IgD-negative memory B cell (primary cell): ENCODE results near the gene DCAF12. TPM values are rescaled to one million over a fixed set of nuclear protein-coding genes. Genes with fewer than 3 reads are reported as not detected.

Experiments
- H3K27ac Mint-ChIP-seq, 3 donors: one replicate each; pipeline ENCODE4 v1.8.0; 2020 to 2022; ENCODE audit warnings: mild to moderate bottlenecking in 3 of 3, mixed read lengths in 3 of 3, moderate library complexity in 1 of 3
- H3K27me3 Mint-ChIP-seq: one replicate; pipeline ENCODE4 v1.8.0; 2021; ENCODE audit warnings: mixed read lengths
- H3K36me3 Mint-ChIP-seq: one replicate; pipeline ENCODE4 v1.8.0; 2020; ENCODE audit warnings: mild to moderate bottlenecking, mixed read lengths
- H3K4me1 Mint-ChIP-seq, 3 donors: one replicate each; pipeline ENCODE4 v1.8.0; 2020 to 2022; ENCODE audit warnings: mixed read lengths in 3 of 3, mild to moderate bottlenecking in 1 of 3
- H3K4me3 Mint-ChIP-seq, 4 donors: one replicate each; pipeline ENCODE4 v1.8.0; 2020 to 2022; ENCODE audit warnings: mild to moderate bottlenecking in 4 of 4, mixed read lengths in 4 of 4, moderate library complexity in 3 of 4
- H3K9me3 Mint-ChIP-seq, 3 donors: one replicate each; pipeline ENCODE4 v1.8.0; 2020 to 2021; ENCODE audit warnings: mixed read lengths in 3 of 3, mild to moderate bottlenecking in 1 of 3
- polyA plus RNA-seq: library from polyadenylated mRNA; unstranded; fragments of 300-500 nt; fragmentation: Illumina TruSeq; gene quantifications from one replicate; pipeline ENCODE4 v1.2.3, GENCODE V29; 2021

The DCAF12 gene
- polyA plus RNA-seq: 1.4 TPM

DNA sequence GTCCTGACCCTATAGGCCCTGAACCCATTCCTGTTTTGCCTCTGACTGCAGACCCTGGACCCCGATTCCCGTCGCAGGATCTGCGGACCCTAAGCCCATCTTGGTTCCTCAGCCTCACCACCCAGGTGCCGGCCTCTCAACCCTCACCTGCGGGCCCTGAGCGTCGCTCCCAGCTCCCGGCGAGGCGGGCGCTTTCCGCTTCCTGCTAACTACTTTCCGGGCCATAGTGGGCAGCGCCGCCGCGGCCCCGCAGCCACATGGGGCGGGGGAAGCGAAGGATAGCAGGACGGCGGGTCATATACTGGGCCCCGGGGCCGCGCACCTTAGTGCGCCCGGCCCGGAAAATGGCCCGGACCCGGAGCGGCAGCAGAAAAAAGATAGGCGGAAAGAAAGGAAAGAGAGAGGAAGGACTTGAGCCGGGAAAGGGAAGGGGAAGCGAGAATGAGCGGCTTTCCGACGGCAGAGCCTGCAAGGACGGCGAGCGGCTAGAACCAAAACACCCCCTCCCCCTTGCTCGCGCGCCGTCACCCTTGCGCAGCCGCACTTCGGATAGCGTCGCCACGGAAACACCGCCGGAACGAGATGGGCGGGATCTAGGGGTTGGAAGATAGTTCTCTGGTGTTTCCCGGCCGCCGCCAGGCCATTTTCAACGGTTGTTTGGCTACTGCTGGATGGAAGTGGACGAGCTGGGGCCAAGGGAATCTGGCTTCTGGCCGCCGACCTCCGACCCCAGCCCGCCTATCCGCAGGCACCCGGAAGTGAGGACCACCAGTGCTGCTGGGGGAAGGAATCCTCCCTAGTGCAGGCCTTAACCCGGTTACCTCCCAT is at the start of gene DCAF12:
DCAF12 (minus strand) TSS at position 492 of the 828 bp plus-strand sequence; CDS start at position 225, 267 bp downstream.
- Mint-ChIP-seq H3K27ac (peak within 1 kb of the TSS; percentile 53 to 95 (median 69)), H3K4me1 (peaks cover 23 to 40% (median 37%) of the 10 kb centered on the region in 3 donors), H3K27me3 (peaks cover 36% of the 10 kb centered on the region), H3K36me3 (no peaks in the 10 kb centered on the region), H3K4me3 (peak within 1 kb of the TSS; percentile 67 to 96 (median 90)), H3K9me3 (peaks cover 0 to 3% (median 2%) of the 10 kb centered on the region in 3 donors)

DNA sequence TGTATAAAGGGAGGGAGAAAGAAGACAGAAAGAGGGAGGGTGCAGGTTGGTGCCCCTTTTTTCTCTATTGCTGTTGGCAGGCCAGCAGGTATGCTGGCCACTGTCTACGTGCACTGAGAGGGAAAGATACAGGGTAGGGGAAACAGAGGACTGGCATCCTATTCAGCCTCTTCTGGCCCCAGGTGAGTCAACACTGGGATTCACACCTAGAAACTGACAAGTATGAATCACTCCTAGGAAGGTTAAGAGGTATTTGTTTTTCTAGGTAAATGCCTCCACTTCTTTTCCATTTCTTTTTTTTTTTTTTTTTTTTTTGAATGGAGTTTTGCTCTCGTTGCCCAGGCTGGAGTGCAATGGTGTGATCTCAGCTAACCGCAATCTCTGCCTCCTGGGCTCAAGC is 49.6 kb upstream of the DCAF12 start:
- Mint-ChIP-seq H3K36me3 (no peaks in the 10 kb centered on the region), H3K9me3 (no peaks in the 10 kb centered on the region), H3K27me3 (no peaks in the 10 kb centered on the region), H3K4me3 (peak overlapping the region in 1 of 4 donors; percentile 82), H3K4me1 (peaks cover 11 to 24% (median 21%) of the 10 kb centered on the region in 3 donors), H3K27ac (peak overlapping the region in 1 of 3 donors; percentile 31)

DNA sequence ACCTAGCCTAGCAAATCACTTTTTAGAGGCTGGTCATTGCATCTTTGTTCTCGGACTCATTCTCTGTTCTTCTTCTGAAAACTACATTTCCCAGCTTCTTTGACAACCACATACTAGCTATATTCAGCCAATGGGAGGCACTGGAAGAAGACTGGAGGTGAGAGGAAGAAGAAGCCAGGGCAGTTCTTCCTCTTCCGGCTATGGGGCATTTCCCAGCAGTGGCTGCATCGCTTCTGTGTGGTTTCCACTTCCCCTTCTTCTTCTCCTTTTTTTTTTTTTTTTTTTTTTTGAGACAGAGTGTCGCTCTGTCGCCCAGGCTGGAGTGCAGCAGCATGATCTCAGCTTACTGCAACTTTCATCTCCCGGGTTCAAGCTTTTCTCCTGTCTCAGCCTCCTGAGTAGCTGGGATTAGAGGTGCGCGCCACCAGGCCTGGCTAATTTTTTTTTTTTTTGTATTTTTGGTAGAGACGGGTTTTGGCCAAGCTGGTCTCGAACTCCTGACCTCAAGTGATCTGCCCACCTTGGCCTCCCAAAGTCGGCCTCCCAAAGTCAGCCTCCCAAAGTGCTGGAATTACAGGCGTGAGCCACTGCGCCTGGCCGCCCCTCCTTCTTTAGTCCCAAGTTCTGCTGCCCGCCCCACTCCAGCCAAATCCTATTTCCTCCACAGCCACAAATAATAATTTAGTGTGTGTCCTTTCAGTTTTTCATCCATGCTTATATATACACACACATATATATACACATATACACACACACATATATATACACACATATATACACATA is 45.4 kb upstream of the DCAF12 start:
- Mint-ChIP-seq H3K27ac (peak overlapping the region; percentile 82 to 92 (median 83)), H3K36me3 (no peaks in the 10 kb centered on the region), H3K4me3 (peak overlapping the region; percentile 38 to 84 (median 81)), H3K4me1 (peaks cover 6 to 11% (median 7%) of the 10 kb centered on the region in 3 donors), H3K9me3 (no peaks in the 10 kb centered on the region), H3K27me3 (no peaks in the 10 kb centered on the region)

GRCh38 chr9:34170237-34170991 is 43.9 kb upstream of the DCAF12 start:
- Mint-ChIP-seq H3K27ac (peak overlapping the region in 1 of 3 donors; percentile 4), H3K27me3 (peaks cover 3% of the 10 kb centered on the region), H3K4me1 (peaks cover 6 to 11% (median 7%) of the 10 kb centered on the region in 3 donors), H3K36me3 (no peaks in the 10 kb centered on the region), H3K9me3 (no peaks in the 10 kb centered on the region), H3K4me3 (no peak overlapping the region)

DNA sequence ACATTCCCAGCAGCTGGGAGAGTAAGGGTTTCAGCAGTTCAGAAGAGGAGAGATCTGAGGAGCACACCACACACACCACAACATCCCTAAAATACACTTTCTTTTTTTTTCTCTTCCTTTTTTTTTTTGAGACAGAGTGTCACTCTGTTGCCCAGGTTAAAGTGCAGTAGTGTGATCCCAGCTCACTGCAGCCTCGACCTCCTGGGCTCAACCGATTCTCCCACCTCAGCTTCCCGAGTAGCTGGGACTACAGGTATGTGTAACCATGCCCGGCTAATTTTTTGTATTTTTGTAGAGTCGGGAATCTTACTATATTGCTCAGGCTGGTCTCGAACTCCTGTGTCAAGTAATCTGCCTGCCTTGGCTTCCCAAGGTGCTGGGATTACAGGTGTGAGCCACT is 42.6 kb upstream of the DCAF12 start:
- Mint-ChIP-seq H3K4me3 (no peak overlapping the region), H3K4me1 (peaks cover 6 to 8% (median 7%) of the 10 kb centered on the region in 3 donors), H3K27me3 (peaks cover 3% of the 10 kb centered on the region), H3K27ac (no peak overlapping the region), H3K9me3 (no peaks in the 10 kb centered on the region), H3K36me3 (no peaks in the 10 kb centered on the region)

DNA sequence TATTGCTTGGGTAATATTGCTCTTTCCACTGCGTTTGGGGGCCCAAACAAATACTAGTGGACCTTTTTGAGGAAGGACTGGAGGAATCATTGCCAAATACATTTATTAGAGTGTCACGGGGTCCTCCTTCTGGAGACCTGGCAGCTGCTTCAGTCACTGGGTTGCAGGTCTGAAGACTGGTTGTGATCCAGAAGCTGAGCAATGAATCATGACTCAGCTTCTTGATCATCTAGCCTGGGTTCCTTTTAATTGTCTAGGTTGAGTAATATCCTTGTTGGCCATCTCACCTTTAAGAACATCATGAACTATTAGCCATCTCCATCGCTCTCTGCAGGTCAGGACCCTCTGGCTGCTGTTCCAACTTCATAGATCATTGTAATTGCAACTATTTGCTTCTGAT is 36.9 kb upstream of the DCAF12 start:
- Mint-ChIP-seq H3K4me1 (no peaks in the 10 kb centered on the region), H3K9me3 (no peaks in the 10 kb centered on the region), H3K4me3 (no peak overlapping the region), H3K36me3 (no peaks in the 10 kb centered on the region), H3K27me3 (peaks cover 3% of the 10 kb centered on the region), H3K27ac (no peak overlapping the region)

GRCh38 chr9:34158362-34158869 is 31.9 kb upstream of the DCAF12 start:
- Mint-ChIP-seq H3K4me3 (no peak overlapping the region), H3K27me3 (peaks cover 6% of the 10 kb centered on the region), H3K36me3 (no peaks in the 10 kb centered on the region), H3K9me3 (no peaks in the 10 kb centered on the region), H3K27ac (no peak overlapping the region), H3K4me1 (no peaks in the 10 kb centered on the region)

- no peak overlapping the region for H3K4me3 Mint-ChIP-seq
- H3K27me3 Mint-ChIP-seq: peaks cover 6% of the 10 kb centered on the region
- H3K4me1 Mint-ChIP-seq: no peaks in the 10 kb centered on the region
- H3K9me3 Mint-ChIP-seq: no peaks in the 10 kb centered on the region
- no peaks in the 10 kb centered on the region for H3K36me3 Mint-ChIP-seq
- no peak overlapping the region for H3K27ac Mint-ChIP-seq
Observed at GRCh38 chr9:34157898-34158297, 31.4 kb upstream of the DCAF12 start.

GRCh38 chr9:34157318-34157717 is 30.8 kb upstream of the DCAF12 start:
- Mint-ChIP-seq H3K9me3 (no peaks in the 10 kb centered on the region), H3K27me3 (peaks cover 8% of the 10 kb centered on the region), H3K36me3 (no peaks in the 10 kb centered on the region), H3K4me1 (peaks cover 0 to 2% (median 0%) of the 10 kb centered on the region in 3 donors), H3K27ac (no peak overlapping the region), H3K4me3 (no peak overlapping the region)

DNA sequence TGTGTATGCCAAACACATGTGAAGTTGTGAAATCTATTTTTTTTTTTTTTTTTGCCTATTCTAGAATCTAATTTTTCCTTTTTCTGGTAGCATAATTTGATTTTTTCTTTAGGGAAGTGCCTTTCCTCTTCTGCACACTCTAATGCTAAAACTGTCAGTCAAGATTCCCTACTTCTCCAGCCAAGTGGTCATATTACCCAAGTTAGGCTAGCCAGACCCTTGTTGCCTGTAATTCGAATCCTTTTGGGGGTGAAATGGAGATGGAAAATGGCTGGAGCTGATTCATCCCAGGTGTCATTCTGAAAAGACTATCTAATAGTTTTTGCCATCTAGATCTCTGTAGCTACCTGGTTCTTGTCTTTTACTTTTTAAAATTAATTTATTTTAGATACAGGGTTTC is 27.6 kb upstream of the DCAF12 start:
- H3K36me3 Mint-ChIP-seq: no peaks in the 10 kb centered on the region
- peaks cover 23% of the 10 kb centered on the region for H3K27me3 Mint-ChIP-seq
- no peak overlapping the region for H3K27ac Mint-ChIP-seq
- no peak overlapping the region for H3K4me3 Mint-ChIP-seq
- peaks cover 0 to 2% (median 0%) of the 10 kb centered on the region in 3 donors for H3K4me1 Mint-ChIP-seq
- H3K9me3 Mint-ChIP-seq: no peaks in the 10 kb centered on the region

DNA sequence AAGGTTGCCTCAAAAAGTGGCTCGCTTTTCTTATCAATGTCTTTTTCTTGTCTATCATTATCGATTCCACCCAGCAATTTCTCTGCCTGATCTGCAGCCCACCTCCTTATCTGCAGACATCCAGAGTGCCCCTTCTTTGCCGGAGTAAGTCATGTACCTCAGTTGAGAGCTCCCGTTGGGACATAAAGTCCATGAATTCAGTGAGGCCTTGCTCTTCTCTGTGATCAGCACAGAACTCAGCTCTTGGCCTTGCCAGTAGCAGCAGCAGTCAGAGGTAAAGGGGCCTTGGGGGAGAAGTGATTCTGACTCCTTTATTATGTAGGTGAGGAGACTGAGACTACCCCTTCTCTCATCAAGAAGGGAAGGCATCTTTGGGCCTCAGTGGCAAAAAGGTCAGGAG is 24.9 kb upstream of the DCAF12 start:
- Mint-ChIP-seq H3K36me3 (no peaks in the 10 kb centered on the region), H3K27me3 (peaks cover 24% of the 10 kb centered on the region), H3K4me3 (no peak overlapping the region), H3K27ac (peak overlapping the region in 1 of 3 donors; percentile 84), H3K4me1 (peaks cover 0 to 2% (median 0%) of the 10 kb centered on the region in 3 donors), H3K9me3 (peaks cover 0 to 2% (median 0%) of the 10 kb centered on the region in 3 donors)

- no peak overlapping the region for H3K4me3 Mint-ChIP-seq
- H3K27ac Mint-ChIP-seq: no peak overlapping the region
- no peaks in the 10 kb centered on the region for H3K4me1 Mint-ChIP-seq
- H3K27me3 Mint-ChIP-seq: peaks cover 24% of the 10 kb centered on the region
- no peaks in the 10 kb centered on the region for H3K36me3 Mint-ChIP-seq
- peaks cover 0 to 2% (median 0%) of the 10 kb centered on the region in 3 donors for H3K9me3 Mint-ChIP-seq
Observed at GRCh38 chr9:34145165-34145564, 18.7 kb upstream of the DCAF12 start.

GRCh38 chr9:34143116-34143515 is 16.6 kb upstream of the DCAF12 start:
- H3K27me3 Mint-ChIP-seq: peaks cover 24% of the 10 kb centered on the region
- H3K9me3 Mint-ChIP-seq: peaks cover 0 to 2% (median 0%) of the 10 kb centered on the region in 3 donors
- no peak overlapping the region for H3K4me3 Mint-ChIP-seq
- no peaks in the 10 kb centered on the region for H3K4me1 Mint-ChIP-seq
- no peak overlapping the region for H3K27ac Mint-ChIP-seq
- H3K36me3 Mint-ChIP-seq: no peaks in the 10 kb centered on the region

DNA sequence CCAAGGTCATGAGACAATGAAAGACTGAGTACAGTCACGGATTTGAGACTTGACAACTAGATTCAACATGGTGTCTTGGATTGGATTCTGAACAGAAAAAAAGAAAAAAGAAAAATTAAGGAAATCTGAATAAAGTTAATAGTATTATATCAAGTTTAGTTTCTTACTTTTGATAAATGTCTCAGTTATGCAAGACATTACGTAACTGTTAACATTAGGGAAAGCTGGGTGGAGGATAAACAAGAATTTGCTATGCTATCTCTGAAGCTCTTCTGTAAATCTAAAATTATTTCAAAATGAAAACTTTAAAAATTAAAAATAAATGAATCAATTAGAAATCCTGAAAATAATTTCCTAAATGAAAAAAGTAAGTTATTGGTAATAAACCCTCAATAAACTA is 14.4 kb upstream of the DCAF12 start:
- Mint-ChIP-seq H3K9me3 (no peaks in the 10 kb centered on the region), H3K27me3 (peaks cover 21% of the 10 kb centered on the region), H3K4me1 (no peaks in the 10 kb centered on the region), H3K36me3 (no peaks in the 10 kb centered on the region), H3K4me3 (no peak overlapping the region), H3K27ac (no peak overlapping the region)
